ENCODE measurements around the gene TAPBP. TPM values are rescaled to one million over a fixed set of nuclear protein-coding genes. Genes with fewer than 3 reads are reported as not detected.

The TAPBP gene
- total and polyA plus RNA-seq, 2 of the 8 experiments (the other 6 are each of a cell fraction or from before 2014, with no cell fraction given): 24.5 to 35.4 TPM

GRCh38 chr6:33271468-33272274 is 42.2 kb downstream of the TAPBP start, which contains the start of the genes RPS18 and VPS52:
Gene RPS18 (plus strand): TSS chr6:33272075. CDS start chr6:33272120, 45 bp downstream.
Gene VPS52 (minus strand): TSS chr6:33271876. CDS start chr6:33271675, 201 bp downstream.
- H3K27ac ChIP-seq (ENCODE audit: low read depth, low read length): peak within 1 kb of the TSS; percentile 98
- no peak within 1 kb of the TSS; the same call in 1 of the 2 replicates for H2BK12ac ChIP-seq (ENCODE audit: low read depth, low read length)
- peak within 1 kb of the TSS; percentile 49 for H4K91ac ChIP-seq (replicated peaks; ENCODE audit: insufficient read length, low read length)
- H2AK5ac ChIP-seq (ENCODE audit: low read depth, low read length): peak within 1 kb of the TSS; percentile 30; the same call in 1 of the 2 replicates
- no peak within 1 kb of the TSS for H2BK15ac ChIP-seq (ENCODE audit: low read length)
- peaks cover 15% of the 10 kb centered on the region for H3K23me2 ChIP-seq (ENCODE audit: low read depth, low read length)
- no peaks in the 10 kb centered on the region for H3K9me3 ChIP-seq (ENCODE audit: insufficient read depth in 2 of 2, low read depth in 1 of 2, low read length in 1 of 2)
- peak within 1 kb of the TSS; percentile 82 for H4K5ac ChIP-seq (ENCODE audit: insufficient read length, low read depth, low read length)
- peak within 1 kb of the TSS; percentile 52 for H2BK120ac ChIP-seq (replicated peaks; ENCODE audit: low read depth, low read length)
- no peaks in the 10 kb centered on the region for H3K27me3 ChIP-seq (replicated peaks in 1 of 4; ENCODE audit: control insufficient read depth in 3 of 4, extremely low read depth in 1 of 4, insufficient read depth in 3 of 4, low read length in 3 of 4)
- H3K23ac ChIP-seq (ENCODE audit: insufficient read length): no peak within 1 kb of the TSS
- ChIA-PET POLR2A (ENCODE audit: partially characterized antibody) (interaction anchor here (0.6 to 5.4 kb wide), 42 partner anchors 8 to 378 kb away, joined by 3 to 88 read pairs (median 6); partner anchors contain the start of genes BRD2, CUTA, HSD17B8 and PFDN6), CTCF (ENCODE audit: partially characterized antibody) (interaction anchor here (0.6 to 4.3 kb wide), 8 partner anchors 9 to 113 kb away, joined by 3 to 15 read pairs (median 4); partner anchors contain the start of gene RGL2)
- peak within 1 kb of the TSS; percentile 81 to 100 (median 100) for H3K4me3 ChIP-seq (ENCODE audit: extremely low read depth in 1 of 4, insufficient read depth in 2 of 4, low read depth in 3 of 4, low read length in 4 of 4)
- FAIRE-seq: peak; percentile 84
- H4K8ac ChIP-seq (ENCODE audit: extremely low read depth, insufficient read depth, low read length): peak within 1 kb of the TSS; percentile 99
- H2BK20ac ChIP-seq (ENCODE audit: low read length): no peak within 1 kb of the TSS
- H4K20me1 ChIP-seq (replicated peaks in 1 of 2; ENCODE audit: control insufficient read depth in 1 of 2, insufficient read depth in 2 of 2, low read length in 2 of 2): peaks cover 9 to 16% of the 10 kb centered on the region in 2 experiments
- peak; percentile 88 for DNase-seq (ENCODE audit: low read depth in 1 of 2, low spot score in 2 of 2)
- peak within 1 kb of the TSS; percentile 82 for H3K18ac ChIP-seq (ENCODE audit: extremely low read depth, low read length)
- peak within 1 kb of the TSS; percentile 99 for H2AFZ ChIP-seq (ENCODE audit: low read length)
- peaks cover 26 to 43% of the 10 kb centered on the region in 2 experiments for H3K79me2 ChIP-seq (ENCODE audit: control insufficient read depth in 1 of 2, insufficient read depth in 2 of 2, low read length in 2 of 2)
- peak within 1 kb of the TSS; percentile 93 for H2BK5ac ChIP-seq (ENCODE audit: low read depth, low read length)
- WGBS, 2 experiments (ENCODE audit: extremely low coverage in 1 of 2, insufficient coverage in 1 of 2, insufficient read length in 1 of 2, insufficient replicate concordance in 2 of 2, low coverage in 1 of 2, low lambda C conversion rate in 2 of 2, missing lambda C conversion rate in 1 of 2): 1% methylated on average over 48 of the region's 48 CpGs; no CpG with 5 or more reads in 1 of the 2 experiments
- peaks cover 0 to 22% (median 8%) of the 10 kb centered on the region in 4 experiments; a peak in 6 of 7 replicates for H3K4me1 ChIP-seq (replicated peaks in 1 of 4; ENCODE audit: control insufficient read depth in 3 of 4, insufficient read depth in 4 of 4, low read length in 3 of 4)
- peak within 1 kb of the TSS; percentile 47 for H3K4ac ChIP-seq (replicated peaks; ENCODE audit: insufficient read length, low read depth, low read length)
- peaks cover 25 to 60% (median 50%) of the 10 kb centered on the region in 4 experiments; a peak in 7 of 8 replicates for H3K36me3 ChIP-seq (ENCODE audit: control insufficient read depth in 2 of 4, insufficient read depth in 4 of 4, low read length in 3 of 4)
- peak within 1 kb of the TSS; percentile 86 to 96 for H3K4me2 ChIP-seq (ENCODE audit: insufficient read depth in 1 of 2, low read depth in 2 of 2, low read length in 2 of 2)
- peaks cover 6% of the 10 kb centered on the region; the same call in 1 of the 2 replicates for H3K79me1 ChIP-seq (ENCODE audit: low read depth, low read length)
- H3K56ac ChIP-seq (replicated peaks; ENCODE audit: insufficient read length, low read depth, low read length): peak within 1 kb of the TSS; percentile 87
- H3K14ac ChIP-seq (ENCODE audit: insufficient read length): no peak within 1 kb of the TSS
- H3K9ac ChIP-seq (replicated peaks in 1 of 4; ENCODE audit: extremely low read depth in 1 of 4, low read depth in 3 of 4, low read length in 3 of 4): peak within 1 kb of the TSS; percentile 92 to 99 (median 96)
- TF ChIP-seq SP2 (IDR thresholded peaks at IDR 0.05; ENCODE audit: low read length) (no peak), EZH2 (IDR thresholded peaks at IDR 0.05; ENCODE audit: low read depth, low read length, severe bottlenecking) (no peak), SUZ12 (IDR thresholded peaks at IDR 0.05; ENCODE audit: low read length) (no peak), EGR1 (IDR thresholded peaks at IDR 0.05; ENCODE audit: borderline replicate concordance, low read depth, low read length) (0 out of 2 replicates have a peak, but pooled peaks have one; percentile 7), GABPA (IDR thresholded peaks at IDR 0.05; ENCODE audit: borderline replicate concordance, insufficient read depth, low read length) (peak; percentile 93), RFX5 (IDR thresholded peaks at IDR 0.05; ENCODE audit: borderline replicate concordance, low read depth, low read length) (no peak), BRCA1 (IDR thresholded peaks at IDR 0.05; ENCODE audit: low read depth, low read length) (no peak), PHF8 (conservative IDR thresholded peaks at IDR 0.05; ENCODE audit: low read depth, low read length) (peak; percentile 92), YY1 (IDR thresholded peaks at IDR 0.05; ENCODE audit: low read depth, low read length) (peak; percentile 98)
- TF ChIP-seq, protein P1, sequence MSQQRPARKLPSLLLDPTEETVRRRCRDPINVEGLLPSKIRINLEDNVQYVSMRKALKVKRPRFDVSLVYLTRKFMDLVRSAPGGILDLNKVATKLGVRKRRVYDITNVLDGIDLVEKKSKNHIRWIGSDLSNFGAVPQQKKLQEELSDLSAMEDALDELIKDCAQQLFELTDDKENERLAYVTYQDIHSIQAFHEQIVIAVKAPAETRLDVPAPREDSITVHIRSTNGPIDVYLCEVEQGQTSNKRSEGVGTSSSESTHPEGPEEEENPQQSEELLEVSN (IDR thresholded peaks at IDR 0.05): peak; percentile 27; the same call in 1 of the 2 replicates

Data from H1 (cell line).